Mucosa of stomach (tissue), 1 donor: ENCODE results near the gene ANTXR2.
"Not testable (repeated sequence)": the region's sequence is repeated elsewhere in the genome, so short reads cannot be mapped to it uniquely, and the experiment has no call there.

Experiments used
- H3K27me3 ChIP-seq: one replicate; pipeline ENCODE4 v1.7.0; 2013; ENCODE audit warnings: mild to moderate bottlenecking, low read length; ENCODE audit not compliant: control insufficient read depth, insufficient read depth
- H3K36me3 ChIP-seq: one replicate; pipeline ENCODE4 v1.7.0; 2013; ENCODE audit warnings: low read length; ENCODE audit not compliant: control insufficient read depth, insufficient read depth
- H3K4me1 ChIP-seq: one replicate; pipeline ENCODE4 v1.7.0; 2013; ENCODE audit warnings: mild to moderate bottlenecking, low read length; ENCODE audit not compliant: control insufficient read depth, insufficient read depth
- H3K4me3 ChIP-seq: one replicate; pipeline ENCODE4 v1.7.0; 2013; ENCODE audit warnings: low read length
- H3K9ac ChIP-seq: one replicate; pipeline ENCODE4 v1.7.0; 2013; ENCODE audit warnings: mild to moderate bottlenecking, low read length, moderate library complexity
- H3K9me3 ChIP-seq: one replicate; pipeline ENCODE4 v1.7.0; 2013; ENCODE audit warnings: mild to moderate bottlenecking, low read length, moderate library complexity; ENCODE audit not compliant: control insufficient read depth
- donor health status: Pancreatic carcinoma.

Gene ANTXR2

GRCh38 chr4:79913581-79913980 lies 159.4 kb downstream of the ANTXR2 start:
- no peaks in the 10 kb centered on the region for H3K27me3 ChIP-seq
- no peaks in the 10 kb centered on the region for H3K9me3 ChIP-seq
- H3K36me3 ChIP-seq: no peaks in the 10 kb centered on the region
- no peaks in the 10 kb centered on the region for H3K4me1 ChIP-seq
- H3K9ac ChIP-seq: no peak overlapping the region
- H3K4me3 ChIP-seq: no peak overlapping the region

- H3K4me3 ChIP-seq: no peak overlapping the region
- no peaks in the 10 kb centered on the region for H3K27me3 ChIP-seq
- no peaks in the 10 kb centered on the region for H3K4me1 ChIP-seq
- H3K9ac ChIP-seq: no peak overlapping the region
- H3K36me3 ChIP-seq: no peaks in the 10 kb centered on the region
- no peaks in the 10 kb centered on the region for H3K9me3 ChIP-seq
Observed at GRCh38 chr4:79907001-79907400, 166.0 kb downstream of the ANTXR2 start.

GRCh38 chr4:79906303-79906702 lies 166.7 kb downstream of the ANTXR2 start:
- Histone ChIP-seq H3K36me3 (no peaks in the 10 kb centered on the region), H3K9me3 (no peaks in the 10 kb centered on the region), H3K4me3 (no peak overlapping the region), H3K9ac (no peak overlapping the region), H3K4me1 (no peaks in the 10 kb centered on the region), H3K27me3 (no peaks in the 10 kb centered on the region)

DNA sequence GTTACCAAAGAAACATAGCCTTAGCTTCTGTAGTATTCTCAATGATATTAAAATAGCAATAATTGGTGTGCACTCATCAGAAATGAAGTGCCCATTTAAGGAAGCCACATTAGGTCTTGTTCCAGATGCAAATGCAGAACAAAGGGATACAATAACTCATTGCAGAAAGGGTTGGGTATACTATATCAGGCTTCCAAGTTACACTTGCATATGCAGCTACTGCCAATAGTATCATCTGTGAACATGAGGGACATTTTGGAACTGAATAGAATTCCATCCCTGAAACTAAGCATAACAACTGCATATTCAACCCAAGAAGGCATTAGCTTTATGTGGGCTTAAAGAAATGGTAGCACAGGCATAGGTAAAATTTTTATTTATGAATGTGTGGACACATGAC lies 167.8 kb downstream of the ANTXR2 start:
- Histone ChIP-seq H3K9me3 (no peaks in the 10 kb centered on the region), H3K9ac (no peak overlapping the region), H3K36me3 (no peaks in the 10 kb centered on the region), H3K27me3 (no peaks in the 10 kb centered on the region), H3K4me1 (no peaks in the 10 kb centered on the region), H3K4me3 (no peak overlapping the region)

DNA sequence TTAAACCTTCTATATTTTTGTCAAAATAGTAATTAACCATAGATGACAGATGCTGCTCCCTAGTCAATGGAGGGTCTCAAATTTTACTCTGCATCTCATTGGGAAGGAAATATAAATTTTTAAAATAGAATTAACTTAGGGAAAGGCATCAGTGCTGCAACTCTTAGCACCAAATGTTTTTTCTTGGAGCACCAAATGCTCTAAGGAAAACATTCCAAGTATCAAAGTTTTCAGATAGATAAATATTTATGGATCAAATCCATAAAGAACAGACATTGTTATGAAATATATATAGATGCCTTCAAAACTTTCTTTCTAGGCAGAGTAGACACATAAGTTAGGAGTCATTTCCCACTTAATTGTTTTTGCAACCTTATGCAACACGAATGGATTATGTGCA lies 168.7 kb downstream of the ANTXR2 start:
- Histone ChIP-seq H3K4me1 (no peaks in the 10 kb centered on the region), H3K4me3 (no peak overlapping the region), H3K36me3 (no peaks in the 10 kb centered on the region), H3K9ac (no peak overlapping the region), H3K27me3 (no peaks in the 10 kb centered on the region), H3K9me3 (no peaks in the 10 kb centered on the region)

DNA sequence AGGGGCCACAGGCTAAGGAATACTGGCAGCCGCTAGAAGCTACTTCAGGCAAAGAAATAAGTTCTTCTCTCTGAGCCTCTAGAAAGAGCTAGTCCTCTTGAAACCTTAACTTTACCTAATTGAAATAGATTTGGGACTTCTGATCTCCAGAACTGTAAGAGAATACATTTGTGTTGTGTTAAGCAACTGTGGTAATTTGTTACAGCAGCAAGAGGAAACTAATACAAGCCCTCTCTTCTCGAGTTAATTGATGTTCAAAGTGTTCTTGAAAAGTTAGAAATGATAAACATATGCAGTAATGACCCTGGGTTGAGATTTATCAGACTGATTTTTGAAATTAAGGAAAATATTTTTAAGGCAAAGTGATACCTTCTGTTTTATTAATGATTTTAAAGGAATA lies 172.8 kb downstream of the ANTXR2 start:
- Histone ChIP-seq H3K36me3 (no peaks in the 10 kb centered on the region), H3K4me3 (no peak overlapping the region), H3K9me3 (no peaks in the 10 kb centered on the region), H3K9ac (no peak overlapping the region), H3K27me3 (no peaks in the 10 kb centered on the region), H3K4me1 (no peaks in the 10 kb centered on the region)

DNA sequence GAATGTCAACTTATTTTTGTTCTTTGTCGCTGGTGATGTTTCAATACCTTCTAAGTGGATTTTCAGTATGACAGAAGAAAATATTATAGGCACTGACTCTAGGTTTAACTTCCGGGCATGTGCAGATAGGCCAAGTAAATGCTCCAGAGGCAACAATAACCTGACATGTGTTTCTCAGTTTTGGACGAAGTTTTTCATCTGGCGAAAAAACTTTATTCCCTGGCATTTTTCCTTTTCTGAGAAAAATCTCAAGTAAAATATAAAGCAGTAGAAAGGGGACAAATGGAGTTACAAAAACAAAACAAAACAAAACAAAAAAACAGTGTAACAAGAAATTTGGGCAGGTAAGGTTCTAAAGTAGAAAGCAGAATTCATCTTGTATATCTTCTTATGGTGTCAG lies 173.5 kb downstream of the ANTXR2 start:
- H3K4me1 ChIP-seq: no peaks in the 10 kb centered on the region
- no peaks in the 10 kb centered on the region for H3K27me3 ChIP-seq
- H3K9me3 ChIP-seq: no peaks in the 10 kb centered on the region
- H3K4me3 ChIP-seq: no peak overlapping the region
- no peaks in the 10 kb centered on the region for H3K36me3 ChIP-seq
- H3K9ac ChIP-seq: no peak overlapping the region

GRCh38 chr4:79898055-79898454 lies 175.0 kb downstream of the ANTXR2 start:
- Histone ChIP-seq H3K4me1 (no peaks in the 10 kb centered on the region), H3K4me3 (no peak overlapping the region), H3K9me3 (no peaks in the 10 kb centered on the region), H3K9ac (no peak overlapping the region), H3K36me3 (no peaks in the 10 kb centered on the region), H3K27me3 (no peaks in the 10 kb centered on the region)

GRCh38 chr4:79897174-79897573 lies 175.9 kb downstream of the ANTXR2 start:
- no peak overlapping the region for H3K4me3 ChIP-seq
- no peaks in the 10 kb centered on the region for H3K27me3 ChIP-seq
- H3K4me1 ChIP-seq: no peaks in the 10 kb centered on the region

GRCh38 chr4:79893456-79893855 lies 179.6 kb downstream of the ANTXR2 start:
- no peaks in the 10 kb centered on the region for H3K27me3 ChIP-seq
- H3K36me3 ChIP-seq: no peaks in the 10 kb centered on the region
- no peak overlapping the region for H3K4me3 ChIP-seq
- no peaks in the 10 kb centered on the region for H3K4me1 ChIP-seq
- H3K9ac ChIP-seq: no peak overlapping the region
- no peaks in the 10 kb centered on the region for H3K9me3 ChIP-seq

More at GRCh38 chr4:79897174-79897573, 175.9 kb downstream of the ANTXR2 start:
- H3K9me3 ChIP-seq: no peaks in the 10 kb centered on the region
- no peaks in the 10 kb centered on the region for H3K36me3 ChIP-seq
- H3K9ac ChIP-seq: no peak overlapping the region

DNA sequence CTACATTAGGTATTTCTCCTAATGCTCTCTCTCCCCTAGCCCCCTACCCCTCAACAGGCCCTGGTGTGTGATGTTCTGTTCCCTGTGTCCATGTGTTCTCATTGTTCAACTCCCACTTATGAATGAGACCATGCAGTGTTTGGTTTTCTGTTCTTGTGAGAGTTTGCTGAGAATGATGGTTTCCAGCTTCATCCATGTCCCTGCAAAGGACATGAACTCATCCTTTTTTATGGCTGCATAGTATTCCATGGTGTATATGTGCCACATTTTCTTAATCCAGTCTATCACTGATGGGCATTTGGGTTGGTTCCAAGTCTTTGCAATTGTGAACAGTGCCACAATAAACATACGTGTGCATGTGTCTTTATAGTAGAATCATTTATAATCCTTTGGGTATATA lies 184.0 kb downstream of the ANTXR2 start:
- not testable (repeated sequence) for H3K9me3 ChIP-seq, H3K4me1 ChIP-seq, H3K27me3 ChIP-seq, H3K9ac ChIP-seq, H3K36me3 ChIP-seq, H3K4me3 ChIP-seq

DNA sequence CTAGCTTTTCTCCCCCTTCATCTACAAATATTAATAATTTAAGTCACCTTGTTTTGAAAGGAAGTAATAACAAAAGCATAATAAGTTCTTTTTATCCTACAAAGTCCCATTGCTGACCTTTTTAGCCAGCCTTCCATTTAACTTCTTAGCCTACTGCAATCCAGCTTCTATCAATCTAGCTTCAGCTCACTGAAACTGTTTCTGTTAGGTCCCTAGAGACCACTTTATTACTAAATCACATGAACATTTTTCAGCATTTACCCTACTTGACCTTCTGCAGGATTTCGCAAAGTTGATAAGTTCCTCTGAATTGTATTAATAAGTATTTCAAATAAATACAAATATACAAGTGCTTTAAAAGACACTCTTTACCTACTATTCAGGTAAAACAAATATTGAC lies 186.5 kb downstream of the ANTXR2 start:
- no peak overlapping the region for H3K9ac ChIP-seq

DNA sequence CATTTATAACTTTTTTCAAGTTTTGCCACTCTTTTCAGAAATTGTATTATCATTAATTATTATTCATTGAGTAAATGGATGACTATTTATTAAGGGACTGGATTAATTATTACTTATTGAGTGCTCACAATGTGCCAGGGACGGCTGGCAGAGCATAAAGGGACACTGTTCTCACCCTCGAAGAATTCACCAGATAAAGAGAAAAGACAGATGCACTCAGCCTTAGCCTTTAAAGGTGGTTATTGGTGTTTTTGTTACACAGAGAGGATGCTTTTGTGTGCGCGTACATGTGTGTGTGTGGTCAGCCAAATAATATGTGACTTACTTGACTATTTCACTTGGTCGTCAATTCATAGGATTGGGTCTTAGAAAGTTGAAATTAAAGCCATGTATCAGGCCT lies 187.0 kb downstream of the ANTXR2 start:
- H3K27me3 ChIP-seq: no peaks in the 10 kb centered on the region
- no peak overlapping the region for H3K4me3 ChIP-seq
- H3K9ac ChIP-seq: no peak overlapping the region
- no peaks in the 10 kb centered on the region for H3K4me1 ChIP-seq
- H3K36me3 ChIP-seq: no peaks in the 10 kb centered on the region
- no peaks in the 10 kb centered on the region for H3K9me3 ChIP-seq

More for the DNA sequence above, 186.5 kb downstream of the ANTXR2 start:
- H3K36me3 ChIP-seq: no peaks in the 10 kb centered on the region
- H3K27me3 ChIP-seq: no peaks in the 10 kb centered on the region
- no peaks in the 10 kb centered on the region for H3K9me3 ChIP-seq
- no peak overlapping the region for H3K4me3 ChIP-seq
- no peaks in the 10 kb centered on the region for H3K4me1 ChIP-seq
